ENCODE data around the gene UPF2.
A peak's percentile ranks its signal among the peaks of the same experiment; 100 is the strongest.
"Not testable (repeated sequence)": the region's sequence is repeated elsewhere in the genome, so short reads cannot be mapped to it uniquely, and the experiment has no call there.

UPF2 gene

GRCh38 chr10:11901833-11902475 lies 140.7 kb downstream of the UPF2 start:
- DNase-seq, result no peak

GRCh38 chr10:11901454-11901832 lies 141.2 kb downstream of the UPF2 start:
- no peak for DNase-seq

- DNase-seq, result no peak
These were observed 141.6 kb downstream of the UPF2 start for GRCh38 chr10:11901036-11901301.

- DNase-seq, result no peak
These were observed 143.3 kb downstream of the UPF2 start for GRCh38 chr10:11899067-11899876.

GRCh38 chr10:11898372-11899066 lies 144.1 kb downstream of the UPF2 start:
- peak; percentile 12 for DNase-seq

- no peak for DNase-seq
These were observed 144.6 kb downstream of the UPF2 start for GRCh38 chr10:11898033-11898371.

- no peak for DNase-seq
These were observed 145.9 kb downstream of the UPF2 start for GRCh38 chr10:11896549-11897200.

- no peak for DNase-seq
These were observed 147.0 kb downstream of the UPF2 start for GRCh38 chr10:11895598-11895997.

GRCh38 chr10:11895108-11895466 lies 147.5 kb downstream of the UPF2 start:
- no peak for DNase-seq

- no peak for DNase-seq
These were observed 148.1 kb downstream of the UPF2 start for GRCh38 chr10:11894381-11895107.

GRCh38 chr10:11893749-11894278 lies 148.8 kb downstream of the UPF2 start:
- DNase-seq, result no peak

- no peak for DNase-seq
These were observed 150.7 kb downstream of the UPF2 start for GRCh38 chr10:11891776-11892486.

GRCh38 chr10:11889263-11889662 lies 153.3 kb downstream of the UPF2 start:
- not testable (repeated sequence) for DNase-seq

- no peak for DNase-seq
These were observed 155.0 kb downstream of the UPF2 start for GRCh38 chr10:11887381-11888227.

GRCh38 chr10:11886851-11887250 lies 155.8 kb downstream of the UPF2 start:
- DNase-seq, result no peak

GRCh38 chr10:11886138-11886474 lies 156.5 kb downstream of the UPF2 start:
- DNase-seq, result no peak

GRCh38 chr10:11885437-11886137 lies 157.0 kb downstream of the UPF2 start:
- DNase-seq, result no peak

- no peak for DNase-seq
These were observed 157.7 kb downstream of the UPF2 start for GRCh38 chr10:11884706-11885423.

- no peak for DNase-seq
These were observed 159.8 kb downstream of the UPF2 start for GRCh38 chr10:11882646-11883375.
